IPS DF 4.7 (cell line): Measurements from ENCODE around the gene STRADA.
"Not testable (repeated sequence)": the region's sequence is repeated elsewhere in the genome, so short reads cannot be mapped to it uniquely, and the experiment has no call there.

Experiments
- DNase-seq: peaks from one replicate; pipeline ENCODE4 v3.0.0-alpha.2; 2013; ENCODE audit warnings: low spot score; ENCODE audit errors: extremely low read depth

STRADA gene

GRCh38 chr17:63754046-63754445, 12.4 kb upstream of the STRADA start:
- DNase-seq = no peak

GRCh38 chr17:63753215-63753614, 11.6 kb upstream of the STRADA start:
- DNase-seq = no peak

- no peak for DNase-seq
Measured at GRCh38 chr17:63752707-63753106, 11.1 kb upstream of the STRADA start.

GRCh38 chr17:63751806-63752205, 10.2 kb upstream of the STRADA start:
- no peak for DNase-seq

- DNase-seq = no peak
Measured at GRCh38 chr17:63741143-63741407, 524 bp downstream of the STRADA start.

GRCh38 chr17:63740464-63741142, 996 bp downstream of the STRADA start:
- no peak for DNase-seq

- DNase-seq = no peak
Measured at GRCh38 chr17:63735691-63736090, 5.9 kb downstream of the STRADA start.

- DNase-seq = no peak
Measured at GRCh38 chr17:63722403-63722802, 19.2 kb downstream of the STRADA start.

- DNase-seq = not testable (repeated sequence)
Measured at GRCh38 chr17:63720194-63720593, 21.4 kb downstream of the STRADA start.

GRCh38 chr17:63718988-63719387, 22.6 kb downstream of the STRADA start:
- DNase-seq = no peak

- DNase-seq = no peak
Measured at GRCh38 chr17:63716426-63716825, 25.2 kb downstream of the STRADA start.

GRCh38 chr17:63714550-63715277, 26.9 kb downstream of the STRADA start:
- no peak for DNase-seq

GRCh38 chr17:63709110-63709509, 32.5 kb downstream of the STRADA start:
- no peak for DNase-seq

GRCh38 chr17:63707151-63707550, 34.4 kb downstream of the STRADA start:
- DNase-seq = no peak

GRCh38 chr17:63706336-63707082, 35.1 kb downstream of the STRADA start:
- DNase-seq = no peak

GRCh38 chr17:63705657-63706056, 35.9 kb downstream of the STRADA start:
- DNase-seq = no peak

- DNase-seq = no peak
Measured at GRCh38 chr17:63704836-63705235, 36.8 kb downstream of the STRADA start.

GRCh38 chr17:63704259-63704576, 37.4 kb downstream of the STRADA start:
- no peak for DNase-seq

- no peak for DNase-seq
Measured at GRCh38 chr17:63703556-63704258, 37.9 kb downstream of the STRADA start.

- DNase-seq = no peak
Measured at GRCh38 chr17:63703029-63703428, 38.6 kb downstream of the STRADA start.

GRCh38 chr17:63702721-63703015, 38.9 kb downstream of the STRADA start:
- DNase-seq = no peak
